A549 (cell line): ENCODE data around the gene CD226.
"Not testable (repeated sequence)": the region's sequence is repeated elsewhere in the genome, so short reads cannot be mapped to it uniquely, and the experiment has no call there.

Experiments
- CHD2 ChIP-seq: fragments of 150-350 bp; IDR thresholded peaks from 2 replicates; pipeline ENCODE4 v1.6.1; 2014; ENCODE audit warnings: low read length; ENCODE audit not compliant: partially characterized antibody
- CHD4 ChIP-seq: fragments of 200-600 bp; sonication (generic); IDR thresholded peaks from 2 replicates; pipeline ENCODE4 v1.6.1; 2016; ENCODE audit warnings: antibody characterized with exemption, mild to moderate bottlenecking, borderline replicate concordance
- PHF8 ChIP-seq: fragments of 200-600 bp; sonication (generic); IDR thresholded peaks from 2 replicates; pipeline ENCODE4 v1.6.1; 2016; ENCODE audit warnings: low read depth, mild to moderate bottlenecking, antibody characterized with exemption, moderate library complexity, borderline replicate concordance
- POLR2A ChIP-seq: IDR thresholded peaks from 2 replicates; pipeline ENCODE4 v1.6.1; 2012; ENCODE audit warnings: mild to moderate bottlenecking, low read length
- RCOR1 ChIP-seq: fragments of 150-350 bp; IDR thresholded peaks from 2 replicates; pipeline ENCODE4 v1.6.1; 2014; ENCODE audit warnings: antibody characterized with exemption, low read length, low read depth
- RFX5 ChIP-seq: fragments of 450-650 bp; IDR thresholded peaks from 2 replicates; pipeline ENCODE4 v1.7.1; 2014; ENCODE audit warnings: antibody characterized with exemption, mild to moderate bottlenecking, moderate library complexity
- TF ChIP-seq, protein P1 (sequence below): fragments of >200 bp; sonication (Bioruptor Twin); formaldehyde crosslinking; IDR thresholded peaks from 3 replicates; pipeline ENCODE4 v1.5.1; 2016
- TF ChIP-seq, protein P2 (sequence below): fragments of 150-350 bp; IDR thresholded peaks from 2 replicates; pipeline ENCODE4 v1.6.1; 2014; ENCODE audit warnings: low read depth, mild to moderate bottlenecking, low read length
- TF ChIP-seq, protein P3 (sequence below): fragments of 450-650 bp; IDR thresholded peaks from 2 replicates; pipeline ENCODE4 v1.6.1; 2014; ENCODE audit warnings: antibody characterized with exemption
- TF ChIP-seq, protein P4 (sequence below): fragments of 200-600 bp; sonication (generic); IDR thresholded peaks from 2 replicates; pipeline ENCODE4 v1.6.1; 2016; ENCODE audit warnings: antibody characterized with exemption, mild to moderate bottlenecking, moderate library complexity

DNA sequence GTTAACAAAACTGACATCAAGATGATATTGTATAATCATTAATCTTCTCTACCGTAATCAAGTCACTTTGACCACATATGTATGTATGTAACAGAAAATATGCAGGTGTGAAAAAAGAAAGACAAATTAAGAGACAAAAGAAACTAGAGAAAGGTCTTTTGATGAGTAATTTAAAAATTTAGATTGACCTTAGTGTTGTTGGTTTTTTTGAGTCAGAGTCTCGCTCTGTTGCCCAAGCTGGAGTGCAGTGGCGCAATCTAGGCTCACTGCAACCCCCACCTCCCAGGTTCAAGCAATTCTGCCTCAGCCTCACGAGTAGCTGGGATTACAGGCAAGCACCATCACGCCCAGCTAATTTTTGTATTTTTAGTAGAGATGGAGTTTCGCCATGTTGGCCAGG, 82.9 kb downstream of the CD226 start:
- TF ChIP-seq, protein P1, sequence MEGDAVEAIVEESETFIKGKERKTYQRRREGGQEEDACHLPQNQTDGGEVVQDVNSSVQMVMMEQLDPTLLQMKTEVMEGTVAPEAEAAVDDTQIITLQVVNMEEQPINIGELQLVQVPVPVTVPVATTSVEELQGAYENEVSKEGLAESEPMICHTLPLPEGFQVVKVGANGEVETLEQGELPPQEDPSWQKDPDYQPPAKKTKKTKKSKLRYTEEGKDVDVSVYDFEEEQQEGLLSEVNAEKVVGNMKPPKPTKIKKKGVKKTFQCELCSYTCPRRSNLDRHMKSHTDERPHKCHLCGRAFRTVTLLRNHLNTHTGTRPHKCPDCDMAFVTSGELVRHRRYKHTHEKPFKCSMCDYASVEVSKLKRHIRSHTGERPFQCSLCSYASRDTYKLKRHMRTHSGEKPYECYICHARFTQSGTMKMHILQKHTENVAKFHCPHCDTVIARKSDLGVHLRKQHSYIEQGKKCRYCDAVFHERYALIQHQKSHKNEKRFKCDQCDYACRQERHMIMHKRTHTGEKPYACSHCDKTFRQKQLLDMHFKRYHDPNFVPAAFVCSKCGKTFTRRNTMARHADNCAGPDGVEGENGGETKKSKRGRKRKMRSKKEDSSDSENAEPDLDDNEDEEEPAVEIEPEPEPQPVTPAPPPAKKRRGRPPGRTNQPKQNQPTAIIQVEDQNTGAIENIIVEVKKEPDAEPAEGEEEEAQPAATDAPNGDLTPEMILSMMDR = not testable (repeated sequence)
- TF ChIP-seq, protein P2, sequence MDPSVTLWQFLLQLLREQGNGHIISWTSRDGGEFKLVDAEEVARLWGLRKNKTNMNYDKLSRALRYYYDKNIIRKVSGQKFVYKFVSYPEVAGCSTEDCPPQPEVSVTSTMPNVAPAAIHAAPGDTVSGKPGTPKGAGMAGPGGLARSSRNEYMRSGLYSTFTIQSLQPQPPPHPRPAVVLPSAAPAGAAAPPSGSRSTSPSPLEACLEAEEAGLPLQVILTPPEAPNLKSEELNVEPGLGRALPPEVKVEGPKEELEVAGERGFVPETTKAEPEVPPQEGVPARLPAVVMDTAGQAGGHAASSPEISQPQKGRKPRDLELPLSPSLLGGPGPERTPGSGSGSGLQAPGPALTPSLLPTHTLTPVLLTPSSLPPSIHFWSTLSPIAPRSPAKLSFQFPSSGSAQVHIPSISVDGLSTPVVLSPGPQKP = not testable (repeated sequence)
- not testable (repeated sequence) for TF ChIP-seq CHD4, RFX5, PHF8, POLR2A, RCOR1, CHD2
- TF ChIP-seq, protein P3, sequence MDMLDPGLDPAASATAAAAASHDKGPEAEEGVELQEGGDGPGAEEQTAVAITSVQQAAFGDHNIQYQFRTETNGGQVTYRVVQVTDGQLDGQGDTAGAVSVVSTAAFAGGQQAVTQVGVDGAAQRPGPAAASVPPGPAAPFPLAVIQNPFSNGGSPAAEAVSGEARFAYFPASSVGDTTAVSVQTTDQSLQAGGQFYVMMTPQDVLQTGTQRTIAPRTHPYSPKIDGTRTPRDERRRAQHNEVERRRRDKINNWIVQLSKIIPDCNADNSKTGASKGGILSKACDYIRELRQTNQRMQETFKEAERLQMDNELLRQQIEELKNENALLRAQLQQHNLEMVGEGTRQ = not testable (repeated sequence)
- TF ChIP-seq, protein P4, sequence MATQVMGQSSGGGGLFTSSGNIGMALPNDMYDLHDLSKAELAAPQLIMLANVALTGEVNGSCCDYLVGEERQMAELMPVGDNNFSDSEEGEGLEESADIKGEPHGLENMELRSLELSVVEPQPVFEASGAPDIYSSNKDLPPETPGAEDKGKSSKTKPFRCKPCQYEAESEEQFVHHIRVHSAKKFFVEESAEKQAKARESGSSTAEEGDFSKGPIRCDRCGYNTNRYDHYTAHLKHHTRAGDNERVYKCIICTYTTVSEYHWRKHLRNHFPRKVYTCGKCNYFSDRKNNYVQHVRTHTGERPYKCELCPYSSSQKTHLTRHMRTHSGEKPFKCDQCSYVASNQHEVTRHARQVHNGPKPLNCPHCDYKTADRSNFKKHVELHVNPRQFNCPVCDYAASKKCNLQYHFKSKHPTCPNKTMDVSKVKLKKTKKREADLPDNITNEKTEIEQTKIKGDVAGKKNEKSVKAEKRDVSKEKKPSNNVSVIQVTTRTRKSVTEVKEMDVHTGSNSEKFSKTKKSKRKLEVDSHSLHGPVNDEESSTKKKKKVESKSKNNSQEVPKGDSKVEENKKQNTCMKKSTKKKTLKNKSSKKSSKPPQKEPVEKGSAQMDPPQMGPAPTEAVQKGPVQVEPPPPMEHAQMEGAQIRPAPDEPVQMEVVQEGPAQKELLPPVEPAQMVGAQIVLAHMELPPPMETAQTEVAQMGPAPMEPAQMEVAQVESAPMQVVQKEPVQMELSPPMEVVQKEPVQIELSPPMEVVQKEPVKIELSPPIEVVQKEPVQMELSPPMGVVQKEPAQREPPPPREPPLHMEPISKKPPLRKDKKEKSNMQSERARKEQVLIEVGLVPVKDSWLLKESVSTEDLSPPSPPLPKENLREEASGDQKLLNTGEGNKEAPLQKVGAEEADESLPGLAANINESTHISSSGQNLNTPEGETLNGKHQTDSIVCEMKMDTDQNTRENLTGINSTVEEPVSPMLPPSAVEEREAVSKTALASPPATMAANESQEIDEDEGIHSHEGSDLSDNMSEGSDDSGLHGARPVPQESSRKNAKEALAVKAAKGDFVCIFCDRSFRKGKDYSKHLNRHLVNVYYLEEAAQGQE = not testable (repeated sequence)
